Prostate gland (tissue), 2 donors: ENCODE results near the gene ACTL7B. TPM values are rescaled to one million over a fixed set of nuclear protein-coding genes. Genes with fewer than 3 reads are reported as not detected.
"Not testable (repeated sequence)": the region's sequence is repeated elsewhere in the genome, so short reads cannot be mapped to it uniquely, and the experiment has no call there.

Experiments
- DNase-seq: peaks from one replicate; pipeline ENCODE4 v3.0.0-alpha.2; 2019; ENCODE audit warnings: low spot score
- H3K27ac ChIP-seq, 2 donors: fragments of 200-600 bp; sonication (generic); 2 replicates each; pipeline ENCODE4 v1.5.1; 2017 to 2019
- H3K27me3 ChIP-seq: fragments of 200-600 bp; sonication (generic); replicated peaks from 2 replicates; pipeline ENCODE4 v1.5.1; 2019; ENCODE audit not compliant: insufficient read depth
- H3K36me3 ChIP-seq, 2 donors: fragments of 200-600 bp; sonication (generic); 1 replicate in 1 of 2; 2 replicates in 1 of 2; pipeline versions ENCODE4 v1.5.1 to v1.8.1; 2017 to 2019
- H3K4me1 ChIP-seq: fragments of 200-600 bp; sonication (generic); replicated peaks from 2 replicates; pipeline ENCODE4 v1.5.1; 2019
- H3K4me3 ChIP-seq, 2 donors: fragments of 200-600 bp; sonication (generic); 2 replicates each; pipeline ENCODE4 v1.5.1; 2017 to 2019
- H3K9me3 ChIP-seq: fragments of 200-600 bp; sonication (generic); 2 replicates; pipeline ENCODE4 v1.5.1; 2017
- POLR2A ChIP-seq: fragments of 450-650 bp; IDR thresholded peaks from one replicate; pipeline ENCODE4 v1.6.1; 2016; ENCODE audit warnings: antibody characterized with exemption, mild to moderate bottlenecking
- POLR2AphosphoS5 ChIP-seq: sonication (generic); formaldehyde crosslinking; IDR thresholded peaks from one replicate; pipeline ENCODE4 v1.6.1; 2017; ENCODE audit warnings: antibody characterized with exemption
- WGBS: methylation state at CpG from one replicate; pipeline ENCODE4 v1.1.5; 2018; 5-methylcytosine and 5-hydroxymethylcytosine counted together
- intact Hi-C: fragments of 100-400 bp; cut with DNase I; formaldehyde crosslinking; loops from one replicate; pipeline ENCODE4 v1.14.2; 2022
- total RNA-seq, 2 donors: library from RNA; depleted of rRNA; stranded (reverse); fragments of >200 nt; gene quantifications; one replicate each; pipeline ENCODE4 v1.1.0, GENCODE V29; 2016
- TF ChIP-seq, protein P1 (sequence below), 4 experiments: fragments of 200-600 bp in 2 of 4; fragments of 450-650 bp in 2 of 4; sonication (generic) in 2 of 4; IDR thresholded peaks; 1 replicate in 3 of 4; 2 replicates in 1 of 4; pipeline ENCODE4 v1.5.1; 2016 to 2019; ENCODE audit warnings: antibody characterized with exemption in 4 of 4, mild to moderate bottlenecking in 2 of 4, moderate library complexity in 2 of 4

The ACTL7B gene
- total RNA-seq, 2 donors from 2014 or later = 11.1 TPM; not detected in 1

DNA sequence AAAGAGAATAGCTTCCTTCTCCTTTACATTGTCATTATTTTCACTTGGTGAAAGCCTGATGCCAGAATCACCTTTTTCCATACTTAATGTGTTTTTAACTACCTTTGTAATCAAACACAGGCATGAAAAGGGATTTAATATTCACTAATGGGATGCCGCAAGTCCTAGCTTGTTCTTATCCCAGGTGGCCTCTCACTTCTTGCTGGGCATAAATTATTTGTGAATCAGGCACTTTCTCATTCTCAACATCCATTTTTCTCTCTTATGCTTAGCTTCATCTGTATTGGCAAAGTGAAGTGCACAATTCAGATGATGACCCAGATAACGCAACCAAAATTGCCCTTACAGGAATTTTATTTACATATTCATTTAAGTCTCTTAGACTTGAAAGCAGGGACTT lies 10.9 kb downstream of the ACTL7B start:
- DNase-seq = no peak
- Histone ChIP-seq H3K4me1 (no peaks in the 10 kb centered on the region), H3K27me3 (no peaks in the 10 kb centered on the region), H3K27ac (no peak overlapping the region), H3K9me3 (no peaks in the 10 kb centered on the region), H3K4me3 (no peak overlapping the region), H3K36me3 (no peaks in the 10 kb centered on the region)
- intact Hi-C loops = no loop called here
- WGBS = 35% methylated on average over 2 of the region's 2 CpGs
- TF ChIP-seq POLR2AphosphoS5 = no peak
- no peak for TF ChIP-seq POLR2A
- TF ChIP-seq, protein P1, sequence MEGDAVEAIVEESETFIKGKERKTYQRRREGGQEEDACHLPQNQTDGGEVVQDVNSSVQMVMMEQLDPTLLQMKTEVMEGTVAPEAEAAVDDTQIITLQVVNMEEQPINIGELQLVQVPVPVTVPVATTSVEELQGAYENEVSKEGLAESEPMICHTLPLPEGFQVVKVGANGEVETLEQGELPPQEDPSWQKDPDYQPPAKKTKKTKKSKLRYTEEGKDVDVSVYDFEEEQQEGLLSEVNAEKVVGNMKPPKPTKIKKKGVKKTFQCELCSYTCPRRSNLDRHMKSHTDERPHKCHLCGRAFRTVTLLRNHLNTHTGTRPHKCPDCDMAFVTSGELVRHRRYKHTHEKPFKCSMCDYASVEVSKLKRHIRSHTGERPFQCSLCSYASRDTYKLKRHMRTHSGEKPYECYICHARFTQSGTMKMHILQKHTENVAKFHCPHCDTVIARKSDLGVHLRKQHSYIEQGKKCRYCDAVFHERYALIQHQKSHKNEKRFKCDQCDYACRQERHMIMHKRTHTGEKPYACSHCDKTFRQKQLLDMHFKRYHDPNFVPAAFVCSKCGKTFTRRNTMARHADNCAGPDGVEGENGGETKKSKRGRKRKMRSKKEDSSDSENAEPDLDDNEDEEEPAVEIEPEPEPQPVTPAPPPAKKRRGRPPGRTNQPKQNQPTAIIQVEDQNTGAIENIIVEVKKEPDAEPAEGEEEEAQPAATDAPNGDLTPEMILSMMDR (IDR thresholded peaks at IDR 0.05) = no peak

DNA sequence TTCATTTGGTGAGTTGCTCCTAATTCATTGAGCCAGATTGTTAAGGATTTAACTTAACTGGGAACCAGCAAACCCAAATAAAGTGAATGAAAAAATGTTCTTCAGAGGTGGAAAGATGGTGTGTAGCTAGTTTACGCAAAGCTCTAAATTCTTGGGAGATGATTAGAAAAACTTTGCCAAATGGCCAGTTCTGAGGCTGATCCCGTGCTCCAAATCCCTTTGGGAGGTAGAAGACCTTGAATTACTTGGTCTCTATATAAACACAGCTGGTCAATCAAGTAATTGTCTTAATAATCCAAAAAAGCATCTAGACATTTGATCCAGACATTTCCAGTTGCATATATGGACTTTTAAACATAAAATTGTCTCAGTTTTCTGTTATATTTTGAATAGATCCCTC lies 11.4 kb downstream of the ACTL7B start:
- intact Hi-C loops = no loop called here
- H3K4me1 ChIP-seq = no peaks in the 10 kb centered on the region
- TF ChIP-seq POLR2AphosphoS5 (no peak), POLR2A (no peak)
- TF ChIP-seq, protein P1 (IDR thresholded peaks at IDR 0.05) = no peak
- H3K36me3 ChIP-seq = no peaks in the 10 kb centered on the region
- H3K9me3 ChIP-seq = no peaks in the 10 kb centered on the region
- H3K27me3 ChIP-seq = no peaks in the 10 kb centered on the region
- no peak overlapping the region for H3K27ac ChIP-seq
- DNase-seq = no peak
- H3K4me3 ChIP-seq = no peak overlapping the region
- WGBS = 52% methylated on average over 2 of the region's 2 CpGs

DNA sequence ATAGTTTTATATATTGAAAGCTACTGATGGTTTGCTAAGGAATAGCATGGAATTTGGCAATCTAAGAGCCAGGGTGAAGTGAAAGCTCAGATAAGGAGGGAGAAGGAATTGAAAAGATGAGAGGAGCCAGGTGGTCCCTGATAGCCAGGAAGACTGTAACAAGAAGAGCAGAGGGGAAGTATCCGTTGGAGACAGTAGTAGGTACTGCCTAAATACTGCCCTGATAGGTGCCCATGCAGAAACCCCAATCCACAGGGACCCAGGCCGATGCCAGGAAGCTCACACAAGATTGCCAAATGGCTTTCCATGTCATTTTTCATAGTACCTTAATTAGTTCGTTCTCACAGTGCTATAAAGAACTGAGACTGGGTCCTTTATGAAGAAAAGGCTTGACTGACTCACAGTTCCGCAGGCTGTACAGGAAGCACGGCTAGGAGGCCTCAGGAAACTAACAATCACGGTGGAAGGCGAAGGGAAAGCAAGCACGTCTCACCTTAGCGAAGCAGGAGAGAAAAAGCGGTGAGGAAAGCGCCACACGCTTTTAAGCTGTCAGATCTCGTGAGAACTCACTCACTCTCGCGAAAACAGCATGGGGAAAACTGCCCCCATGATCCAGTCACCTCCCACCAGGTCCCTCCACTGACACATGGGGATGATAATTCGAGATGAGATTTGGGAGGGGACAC lies 13.0 kb downstream of the ACTL7B start:
- TF ChIP-seq POLR2A (no peak), POLR2AphosphoS5 (no peak)
- H3K4me1 ChIP-seq = no peaks in the 10 kb centered on the region
- DNase-seq = no peak
- no peaks in the 10 kb centered on the region for H3K9me3 ChIP-seq
- intact Hi-C loops = no loop called here
- 78% methylated on average over 16 of the region's 16 CpGs for WGBS
- H3K36me3 ChIP-seq = no peaks in the 10 kb centered on the region
- no peaks in the 10 kb centered on the region for H3K27me3 ChIP-seq
- no peak overlapping the region for H3K27ac ChIP-seq
- no peak overlapping the region for H3K4me3 ChIP-seq

DNA sequence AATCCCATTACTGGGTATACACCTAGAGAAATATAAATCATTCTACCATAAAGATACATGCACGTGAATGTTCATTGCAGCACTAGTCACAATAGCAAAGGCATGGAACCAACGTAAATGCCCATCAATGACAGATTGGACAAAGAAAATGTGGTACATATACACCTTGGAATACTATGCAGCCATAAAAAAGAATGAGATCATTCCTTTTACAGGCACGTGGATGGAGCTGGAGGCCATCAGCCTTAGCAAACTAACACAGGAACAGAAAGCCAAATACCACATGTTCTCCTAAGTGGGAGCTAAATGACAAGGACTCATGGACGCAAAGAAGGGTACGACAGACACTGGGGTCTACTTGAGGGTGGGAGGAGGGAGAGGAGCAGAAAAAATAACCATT lies 16.2 kb downstream of the ACTL7B start:
- H3K4me1 ChIP-seq, DNase-seq, H3K27me3 ChIP-seq, H3K4me3 ChIP-seq, H3K36me3 ChIP-seq, intact Hi-C loops, H3K9me3 ChIP-seq, H3K27ac ChIP-seq: not testable (repeated sequence)
- WGBS = 89% methylated on average over 5 of the region's 5 CpGs

DNA sequence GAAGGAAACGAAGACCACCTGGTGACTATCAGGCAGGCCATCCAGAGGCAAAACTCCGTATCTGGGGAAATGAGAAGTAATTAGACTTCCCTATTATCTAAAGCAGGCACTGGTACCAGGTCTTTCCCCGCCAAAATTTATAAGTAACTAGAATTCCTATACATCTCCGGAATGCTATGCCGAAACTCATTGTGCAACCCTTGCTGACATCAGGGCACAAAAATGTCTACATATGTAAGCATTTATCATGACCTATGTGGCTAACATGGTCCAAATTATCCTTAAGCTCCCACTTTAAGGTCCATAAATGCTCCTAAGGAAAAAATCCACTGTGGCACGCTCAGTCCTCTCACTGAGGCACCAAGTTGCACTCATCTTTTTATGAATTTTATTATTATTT lies 17.8 kb downstream of the ACTL7B start:
- 95% methylated on average over 6 of the region's 6 CpGs for WGBS
- Histone ChIP-seq H3K4me1 (no peaks in the 10 kb centered on the region), H3K36me3 (no peaks in the 10 kb centered on the region), H3K4me3 (no peak overlapping the region), H3K9me3 (no peaks in the 10 kb centered on the region), H3K27ac (no peak overlapping the region), H3K27me3 (no peaks in the 10 kb centered on the region)
- DNase-seq = no peak
- TF ChIP-seq, protein P1 (IDR thresholded peaks at IDR 0.05) = no peak
- TF ChIP-seq POLR2A (no peak), POLR2AphosphoS5 (no peak)
- intact Hi-C loops = no loop called here

DNA sequence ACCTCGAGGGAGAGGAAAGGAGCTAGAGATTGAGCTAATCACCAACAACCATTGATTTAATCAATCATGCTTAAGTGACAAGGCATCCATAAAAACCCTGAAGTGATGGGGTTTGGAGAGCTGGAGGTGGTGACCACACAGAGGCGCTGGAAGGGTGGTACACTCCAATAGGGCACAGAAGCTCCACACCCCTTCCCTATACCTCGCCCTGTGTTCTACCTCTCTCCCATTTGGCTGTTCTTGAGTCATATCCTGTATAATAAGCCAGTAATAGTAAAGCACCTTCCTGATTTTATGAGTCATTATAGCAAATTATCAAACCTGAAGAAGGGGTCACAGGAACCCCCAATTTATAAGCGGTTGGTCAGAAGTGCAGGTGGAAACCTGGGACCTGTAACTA lies 18.3 kb downstream of the ACTL7B start:
- intact Hi-C loops = no loop called here
- Histone ChIP-seq H3K27ac (no peak overlapping the region), H3K27me3 (no peaks in the 10 kb centered on the region), H3K4me1 (no peaks in the 10 kb centered on the region), H3K9me3 (no peaks in the 10 kb centered on the region), H3K4me3 (no peak overlapping the region), H3K36me3 (no peaks in the 10 kb centered on the region)
- WGBS = 83% methylated on average over 4 of the region's 4 CpGs
- TF ChIP-seq, protein P1 (IDR thresholded peaks at IDR 0.05) = no peak
- TF ChIP-seq POLR2AphosphoS5 (no peak), POLR2A (no peak)
- DNase-seq = no peak
